Fibroblast of lung (primary cell): ENCODE data around the gene AFAP1. TPM values are rescaled to one million over a fixed set of nuclear protein-coding genes. Genes with fewer than 3 reads are reported as not detected.

Source experiments
- DNase-seq, 2 donors: peaks; one replicate each; pipeline versions ENCODE4 v3.0.0 to v3.0.0-alpha.2; 2010; ENCODE audit warnings: low read depth in 2 of 2
- H2AFZ ChIP-seq: 2 replicates; pipeline ENCODE4 v1.5.1; 2012; ENCODE audit warnings: low read length, control low read depth, inconsistent platforms
- H3K27ac ChIP-seq: 2 replicates; pipeline ENCODE4 v1.5.1; 2011; ENCODE audit warnings: low read length, control low read depth; ENCODE audit not compliant: insufficient read depth
- H3K27me3 ChIP-seq: 2 replicates; pipeline ENCODE4 v1.5.1; 2011; ENCODE audit warnings: mild to moderate bottlenecking, low read length; ENCODE audit not compliant: control insufficient read depth, insufficient read depth
- H3K36me3 ChIP-seq: 2 replicates; pipeline ENCODE4 v1.5.1; 2011; ENCODE audit warnings: low read length; ENCODE audit not compliant: control insufficient read depth, insufficient read depth
- H3K4me1 ChIP-seq: 2 replicates; pipeline ENCODE4 v1.5.1; 2011; ENCODE audit warnings: low read length; ENCODE audit not compliant: control insufficient read depth, insufficient read depth; ENCODE audit errors: extremely low read depth
- H3K4me2 ChIP-seq: 2 replicates; pipeline ENCODE4 v1.5.1; 2011; ENCODE audit warnings: low read length, control low read depth; ENCODE audit not compliant: insufficient read depth; ENCODE audit errors: extremely low read depth
- H3K4me3 ChIP-seq, 4 experiments: fragments of 200-600 bp in 1 of 4; sonication (generic) in 1 of 4; replicated peaks in 1 of 4; 2 replicates each; pipeline ENCODE4 v1.5.1; 2011 to 2016; ENCODE audit warnings: low read length in 4 of 4, low read depth in 3 of 4, mild to moderate bottlenecking in 3 of 4, control low read depth in 2 of 4, inconsistent platforms in 1 of 4, mixed read lengths in 1 of 4; ENCODE audit not compliant: insufficient read depth in 1 of 4; ENCODE audit errors: control extremely low read depth in 1 of 4
- H3K79me2 ChIP-seq: 2 replicates; pipeline ENCODE4 v1.5.1; 2012; ENCODE audit warnings: mild to moderate bottlenecking, low read length, inconsistent platforms; ENCODE audit not compliant: control insufficient read depth, insufficient read depth
- H3K9ac ChIP-seq: 2 replicates; pipeline ENCODE4 v1.5.1; 2011; ENCODE audit warnings: mild to moderate bottlenecking, low read length, control low read depth; ENCODE audit not compliant: insufficient read depth
- H3K9me3 ChIP-seq: 2 replicates; pipeline ENCODE4 v1.5.1; 2012; ENCODE audit warnings: low read depth, low read length; ENCODE audit not compliant: control insufficient read depth, insufficient read depth
- H4K20me1 ChIP-seq: 2 replicates; pipeline ENCODE4 v1.5.1; 2011; ENCODE audit warnings: low read length; ENCODE audit not compliant: control insufficient read depth, insufficient read depth; ENCODE audit errors: extremely low read depth
- EZH2 ChIP-seq: IDR thresholded peaks from 2 replicates; pipeline ENCODE4 v1.5.1; 2012; ENCODE audit warnings: low read length, control low read depth, mild to moderate bottlenecking; ENCODE audit errors: missing control alignments
- polyA plus RNA-seq, 2 donors: library from polyadenylated mRNA; depleted of rRNA in 1 of 2; stranded (reverse) in 1 of 2; unstranded in 1 of 2; fragments of >200 nt; gene quantifications; 2 replicates each; pipeline ENCODE4 v1.2.1, GENCODE V29; 2011 to 2012; ENCODE audit warnings: missing spikeins in 1 of 2
- total RNA-seq: library from RNA; depleted of rRNA; stranded (reverse); fragments of >200 nt; gene quantifications from 2 replicates; pipeline ENCODE4 v1.2.1, GENCODE V29; 2014
- TF ChIP-seq, protein P1 (sequence below), 2 donors: IDR thresholded peaks in 1 of 2; conservative IDR thresholded peaks in 1 of 2; 1 replicate in 1 of 2; 2 replicates in 1 of 2; pipeline ENCODE4 v1.5.1; 2011 to 2012; ENCODE audit warnings: low read length in 2 of 2, control low read depth in 1 of 2, inconsistent platforms in 1 of 2, low read depth in 1 of 2, mild to moderate bottlenecking in 1 of 2

AFAP1 gene
- total and polyA plus RNA-seq, 2 donors (not counting 1 experiment from before 2014, with no cell fraction given) = 21.8 to 30.1 TPM

DNA sequence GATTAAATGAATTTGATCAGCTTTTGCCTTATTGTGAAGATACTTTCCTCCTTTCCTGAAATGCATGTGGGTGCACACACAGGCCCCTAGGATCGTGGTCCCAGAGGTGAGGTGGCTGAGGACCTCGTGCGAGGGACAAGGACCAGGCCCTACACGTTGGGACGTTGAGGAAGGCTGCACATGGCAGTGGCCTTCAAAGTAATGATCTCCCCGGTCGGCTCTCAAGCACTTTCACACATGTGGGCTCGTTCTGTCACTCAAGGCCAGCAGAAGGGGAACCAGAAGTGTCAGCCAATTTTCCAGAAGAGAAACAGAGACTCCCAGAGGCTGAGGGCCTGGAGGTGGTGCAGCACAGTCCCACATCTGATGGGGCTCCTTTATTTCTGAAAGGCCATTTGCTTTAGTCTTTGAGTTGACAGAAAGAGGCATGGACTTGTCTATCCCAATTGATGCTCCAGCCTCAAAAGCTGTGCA is 196.8 kb downstream of the AFAP1 start:
- Histone ChIP-seq H3K4me1 (no peaks in the 10 kb centered on the region), H3K9ac (no peak overlapping the region), H3K27me3 (no peaks in the 10 kb centered on the region), H2AFZ (no peak overlapping the region), H3K9me3 (no peaks in the 10 kb centered on the region), H4K20me1 (no peaks in the 10 kb centered on the region), H3K4me3 (no peak overlapping the region), H3K36me3 (no peaks in the 10 kb centered on the region), H3K4me2 (no peak overlapping the region), H3K27ac (no peak overlapping the region), H3K79me2 (no peaks in the 10 kb centered on the region)
- TF ChIP-seq, protein P1, sequence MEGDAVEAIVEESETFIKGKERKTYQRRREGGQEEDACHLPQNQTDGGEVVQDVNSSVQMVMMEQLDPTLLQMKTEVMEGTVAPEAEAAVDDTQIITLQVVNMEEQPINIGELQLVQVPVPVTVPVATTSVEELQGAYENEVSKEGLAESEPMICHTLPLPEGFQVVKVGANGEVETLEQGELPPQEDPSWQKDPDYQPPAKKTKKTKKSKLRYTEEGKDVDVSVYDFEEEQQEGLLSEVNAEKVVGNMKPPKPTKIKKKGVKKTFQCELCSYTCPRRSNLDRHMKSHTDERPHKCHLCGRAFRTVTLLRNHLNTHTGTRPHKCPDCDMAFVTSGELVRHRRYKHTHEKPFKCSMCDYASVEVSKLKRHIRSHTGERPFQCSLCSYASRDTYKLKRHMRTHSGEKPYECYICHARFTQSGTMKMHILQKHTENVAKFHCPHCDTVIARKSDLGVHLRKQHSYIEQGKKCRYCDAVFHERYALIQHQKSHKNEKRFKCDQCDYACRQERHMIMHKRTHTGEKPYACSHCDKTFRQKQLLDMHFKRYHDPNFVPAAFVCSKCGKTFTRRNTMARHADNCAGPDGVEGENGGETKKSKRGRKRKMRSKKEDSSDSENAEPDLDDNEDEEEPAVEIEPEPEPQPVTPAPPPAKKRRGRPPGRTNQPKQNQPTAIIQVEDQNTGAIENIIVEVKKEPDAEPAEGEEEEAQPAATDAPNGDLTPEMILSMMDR (conservative IDR thresholded peaks at IDR 0.05 in 1 of 2, IDR thresholded peaks at IDR 0.05 in 1 of 2; ENCODE audit: low read depth in 1 of 2, low read length in 2 of 2) = no peak
- no peak for TF ChIP-seq EZH2
- DNase-seq = no peak

GRCh38 chr4:7741946-7742806 is 197.5 kb downstream of the AFAP1 start:
- no peak overlapping the region for H3K9ac ChIP-seq

GRCh38 chr4:7740866-7741525 is 198.7 kb downstream of the AFAP1 start:
- Histone ChIP-seq H4K20me1 (no peaks in the 10 kb centered on the region), H3K36me3 (no peaks in the 10 kb centered on the region), H3K4me1 (no peaks in the 10 kb centered on the region), H3K79me2 (no peaks in the 10 kb centered on the region), H3K9me3 (no peaks in the 10 kb centered on the region), H2AFZ (no peak overlapping the region), H3K4me2 (no peak overlapping the region), H3K4me3 (no peak overlapping the region), H3K27me3 (no peaks in the 10 kb centered on the region), H3K27ac (no peak overlapping the region), H3K9ac (no peak overlapping the region)
- DNase-seq = no peak
- TF ChIP-seq, protein P1 (conservative IDR thresholded peaks at IDR 0.05 in 1 of 2, IDR thresholded peaks at IDR 0.05 in 1 of 2; ENCODE audit: low read depth in 1 of 2, low read length in 2 of 2) = no peak
- TF ChIP-seq EZH2 = no peak

More at GRCh38 chr4:7741946-7742806, 197.5 kb downstream of the AFAP1 start:
- H4K20me1 ChIP-seq = no peaks in the 10 kb centered on the region
- TF ChIP-seq, protein P1 (conservative IDR thresholded peaks at IDR 0.05 in 1 of 2, IDR thresholded peaks at IDR 0.05 in 1 of 2; ENCODE audit: low read depth in 1 of 2, low read length in 2 of 2) = no peak
- TF ChIP-seq EZH2 = no peak
- H3K79me2 ChIP-seq = no peaks in the 10 kb centered on the region
- no peaks in the 10 kb centered on the region for H3K9me3 ChIP-seq
- no peak overlapping the region for H3K4me3 ChIP-seq
- no peak for DNase-seq
- no peaks in the 10 kb centered on the region for H3K4me1 ChIP-seq
- no peak overlapping the region for H2AFZ ChIP-seq
- no peaks in the 10 kb centered on the region for H3K27me3 ChIP-seq
- no peaks in the 10 kb centered on the region for H3K36me3 ChIP-seq
- no peak overlapping the region for H3K4me2 ChIP-seq
- no peak overlapping the region for H3K27ac ChIP-seq
